BLaER1 treated with 17β-estradiol and CSF1 and Interleukin-3, amounts not matched to agents 10 nM and 100 nM (cell line): ENCODE measurements around the gene PGAP3.

Source experiments
- H3K27ac ChIP-seq, 11 experiments: shearing (Covaris generic); formaldehyde crosslinking; 2 replicates each; pipeline ENCODE4 v1.8.1; 2022
- H3K27me3 ChIP-seq, 11 experiments: shearing (Covaris generic); formaldehyde crosslinking; 2 replicates each; pipeline ENCODE4 v1.8.1; 2022
- H3K36me3 ChIP-seq, 11 experiments: shearing (Covaris generic); formaldehyde crosslinking; 2 replicates each; pipeline ENCODE4 v1.8.1; 2022
- H3K4me1 ChIP-seq, 10 experiments: shearing (Covaris generic); formaldehyde crosslinking; 2 replicates each; pipeline ENCODE4 v1.8.1; 2022
- H3K4me2 ChIP-seq, 11 experiments: shearing (Covaris generic); formaldehyde crosslinking; 2 replicates each; pipeline ENCODE4 v1.8.1; 2022
- H3K4me3 ChIP-seq, 10 experiments: shearing (Covaris generic); formaldehyde crosslinking; 2 replicates each; pipeline ENCODE4 v1.8.1; 2022
- H3K9ac ChIP-seq, 11 experiments: shearing (Covaris generic); formaldehyde crosslinking; 2 replicates each; pipeline ENCODE4 v1.8.1; 2022
- H3K9me3 ChIP-seq, 11 experiments: shearing (Covaris generic); formaldehyde crosslinking; replicated peaks in 1 of 11; 2 replicates each; pipeline ENCODE4 v1.8.1; 2022
- H4K20me1 ChIP-seq, 11 experiments: shearing (Covaris generic); formaldehyde crosslinking; 2 replicates each; pipeline ENCODE4 v1.8.1; 2022
- Cebpa-rat ChIP-seq, 11 experiments: shearing (Covaris generic); IDR thresholded peaks; 2 replicates each; pipeline ENCODE4 v1.8.1; 2022

The PGAP3 gene

DNA sequence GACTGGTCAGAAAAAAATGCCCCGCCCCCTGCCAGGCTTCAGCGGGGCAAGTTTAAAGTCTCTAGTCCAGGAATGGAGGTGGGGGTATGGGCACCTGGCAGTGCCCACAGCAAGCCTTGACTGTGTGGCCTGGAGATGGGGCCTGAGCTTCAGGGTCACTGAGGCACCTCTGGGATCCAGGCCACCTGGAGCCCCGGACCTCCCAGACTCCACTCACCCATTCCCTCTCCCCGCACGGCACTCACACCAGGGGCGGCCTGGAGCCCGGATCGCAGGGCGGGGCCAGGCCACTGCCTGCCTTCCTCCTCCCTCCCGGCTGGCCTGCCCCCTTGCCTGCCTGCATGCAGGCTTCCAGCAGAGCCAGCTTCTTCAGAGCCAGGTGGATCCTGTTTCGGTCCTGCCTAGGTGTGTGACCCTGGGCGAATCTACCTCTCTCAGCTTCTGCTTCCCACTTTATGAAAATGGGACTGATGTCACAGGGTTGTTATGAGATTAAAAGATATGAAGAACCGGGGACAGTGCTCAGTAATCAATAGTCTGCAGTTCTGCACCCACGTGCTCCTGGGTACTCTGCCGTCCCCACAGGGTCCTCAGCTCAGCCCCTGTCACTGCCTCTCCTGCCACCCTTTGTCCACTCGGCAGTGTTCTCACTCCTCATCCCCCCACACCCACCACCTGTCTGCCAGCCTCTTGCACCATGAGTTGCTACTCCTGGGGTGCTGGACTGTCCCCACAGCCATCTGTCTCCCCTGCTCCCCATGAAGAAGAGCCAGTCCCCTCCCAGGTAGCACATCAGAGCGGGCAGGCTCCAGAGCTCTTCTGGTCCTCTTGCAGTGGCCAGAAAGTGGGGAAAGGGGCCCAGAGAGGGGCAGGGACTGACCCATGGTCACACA is 23.9 kb downstream of the PGAP3 start:
- Histone ChIP-seq H3K4me3 (no peak overlapping the region), H3K27ac (no peak overlapping the region), H3K36me3 (peaks cover 21 to 43% (median 32%) of the 10 kb centered on the region in 11 experiments), H3K4me1 (peaks cover 46 to 95% (median 92%) of the 10 kb centered on the region in 10 experiments), H3K9ac (0 out of 22 replicates have a peak overlapping the region, but pooled peaks of 1 of the 11 experiments have one; percentile 3), H3K9me3 (no peaks in the 10 kb centered on the region), H4K20me1 (peaks cover 0 to 79% (median 28%) of the 10 kb centered on the region in 11 experiments; a peak in 17 of 22 replicates), H3K27me3 (peaks cover 30 to 40% (median 32%) of the 10 kb centered on the region in 11 experiments), H3K4me2 (peak overlapping the region in 9 of 11 experiments; percentile 39 to 81 (median 74); a peak in 12 of 22 replicates)
- TF ChIP-seq Cebpa-rat (IDR thresholded peaks at IDR 0.05) = no peak

DNA sequence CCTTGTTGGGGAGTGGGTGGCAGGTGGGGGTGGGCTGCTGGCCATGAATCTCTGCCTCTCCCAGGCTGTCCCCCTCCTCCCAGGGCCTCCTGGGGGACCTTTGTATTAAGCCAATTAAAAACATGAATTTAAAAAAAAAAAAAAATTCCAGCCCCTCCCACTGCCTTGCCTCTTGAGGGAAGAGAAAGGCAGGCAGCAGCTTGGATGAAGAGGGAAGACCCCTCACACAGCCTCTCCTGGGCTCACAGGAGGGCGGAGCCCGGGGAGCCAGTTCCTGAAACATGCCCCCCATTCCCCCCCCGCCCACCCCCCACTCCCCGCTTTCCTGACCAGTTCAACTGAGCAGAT is 24.5 kb downstream of the PGAP3 start:
- Histone ChIP-seq H4K20me1 (peaks cover 0 to 85% (median 32%) of the 10 kb centered on the region in 11 experiments; a peak in 18 of 22 replicates), H3K9ac (0 out of 22 replicates have a peak overlapping the region, but pooled peaks of 1 of the 11 experiments have one; percentile 25), H3K36me3 (peaks cover 21 to 48% (median 32%) of the 10 kb centered on the region in 11 experiments), H3K9me3 (no peaks in the 10 kb centered on the region), H3K27me3 (peaks cover 24 to 34% (median 26%) of the 10 kb centered on the region in 11 experiments), H3K4me3 (no peak overlapping the region), H3K4me2 (peak overlapping the region in 9 of 11 experiments; percentile 69 to 99 (median 94); a peak in 17 of 22 replicates), H3K27ac (no peak overlapping the region), H3K4me1 (peaks cover 46 to 95% (median 93%) of the 10 kb centered on the region in 10 experiments)
- TF ChIP-seq Cebpa-rat (IDR thresholded peaks at IDR 0.05) = no peak

DNA sequence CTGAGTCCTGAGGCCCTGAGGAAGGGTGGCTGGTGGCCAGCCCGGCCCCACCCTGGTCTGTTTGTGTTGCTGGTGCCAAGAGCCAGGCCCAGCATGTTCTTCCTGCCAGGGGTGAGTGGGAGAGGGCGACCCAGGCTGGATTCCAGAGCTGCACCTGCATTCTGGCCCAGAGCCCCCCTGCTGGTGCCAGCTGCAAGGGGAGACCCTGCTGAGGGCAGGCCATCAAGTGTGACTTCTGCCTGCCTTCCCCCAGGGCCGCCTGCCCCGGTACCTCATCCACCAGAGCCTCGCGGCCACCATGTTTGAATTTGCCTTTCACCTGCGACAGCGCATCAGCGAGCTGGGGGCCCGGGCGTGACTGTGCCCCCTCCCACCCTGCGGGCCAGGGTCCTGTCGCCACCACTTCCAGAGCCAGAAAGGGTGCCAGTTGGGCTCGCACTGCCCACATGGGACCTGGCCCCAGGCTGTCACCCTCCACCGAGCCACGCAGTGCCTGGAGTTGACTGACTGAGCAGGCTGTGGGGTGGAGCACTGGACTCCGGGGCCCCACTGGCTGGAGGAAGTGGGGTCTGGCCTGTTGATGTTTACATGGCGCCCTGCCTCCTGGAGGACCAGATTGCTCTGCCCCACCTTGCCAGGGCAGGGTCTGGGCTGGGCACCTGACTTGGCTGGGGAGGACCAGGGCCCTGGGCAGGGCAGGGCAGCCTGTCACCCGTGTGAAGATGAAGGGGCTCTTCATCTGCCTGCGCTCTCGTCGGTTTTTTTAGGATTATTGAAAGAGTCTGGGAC is 25.1 kb downstream of the PGAP3 start:
- Histone ChIP-seq H3K27me3 (peaks cover 18 to 28% (median 20%) of the 10 kb centered on the region in 11 experiments), H3K4me2 (peak overlapping the region; percentile 1 to 99 (median 93); a peak in 18 of 22 replicates), H3K9me3 (no peaks in the 10 kb centered on the region), H3K4me3 (no peak overlapping the region), H4K20me1 (peaks cover 0 to 91% (median 37%) of the 10 kb centered on the region in 11 experiments; a peak in 18 of 22 replicates), H3K27ac (no peak overlapping the region), H3K36me3 (peaks cover 21 to 53% (median 34%) of the 10 kb centered on the region in 11 experiments), H3K4me1 (peaks cover 50 to 97% (median 95%) of the 10 kb centered on the region in 10 experiments), H3K9ac (peak overlapping the region in 1 of 11 experiments; percentile 25; a peak in 1 of 22 replicates)
- TF ChIP-seq Cebpa-rat (IDR thresholded peaks at IDR 0.05) = no peak

DNA sequence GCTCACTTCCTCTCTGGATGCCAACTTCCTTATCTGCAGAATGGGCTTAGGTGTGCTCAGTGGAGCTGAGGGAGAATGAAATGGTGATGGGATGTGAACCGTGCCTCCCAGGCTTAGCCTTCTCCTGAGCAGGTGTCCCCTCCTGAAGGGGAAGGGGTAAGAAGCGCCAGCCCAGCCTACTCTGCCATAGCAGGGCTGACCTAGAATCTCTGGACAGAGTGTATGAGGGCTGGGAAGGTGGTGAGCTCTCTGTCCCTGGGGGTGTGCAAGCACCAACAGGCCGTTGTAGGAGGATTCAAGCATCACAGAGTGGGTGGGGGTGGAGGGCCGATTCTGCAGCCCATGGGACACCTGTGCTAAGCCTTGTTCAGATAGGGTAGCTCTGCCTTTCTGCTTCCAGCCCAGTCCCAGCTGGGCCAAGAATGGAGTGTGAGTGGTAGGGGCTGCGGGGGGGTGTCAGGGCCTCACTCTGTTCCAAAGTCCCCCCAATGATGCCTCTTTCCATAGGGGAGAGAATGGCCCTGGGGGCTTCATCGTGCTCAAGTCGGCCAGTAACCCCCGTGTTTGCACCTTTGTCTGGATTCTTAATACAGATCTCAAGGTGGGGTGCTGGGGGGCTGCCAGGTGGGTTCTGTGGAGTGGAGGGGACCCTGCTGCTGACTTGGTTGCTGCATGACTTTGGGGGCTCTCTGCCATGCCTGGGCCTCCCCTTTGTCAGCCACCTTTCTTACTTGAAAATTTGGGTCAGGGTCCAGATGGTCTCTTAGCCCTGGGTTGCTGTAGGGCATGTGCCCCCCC is 25.9 kb downstream of the PGAP3 start:
- Histone ChIP-seq H3K4me2 (peak overlapping the region; percentile 69 to 99 (median 93)), H4K20me1 (peaks cover 2 to 93% (median 45%) of the 10 kb centered on the region in 11 experiments; a peak in 19 of 22 replicates), H3K4me3 (no peak overlapping the region), H3K36me3 (peaks cover 21 to 61% (median 41%) of the 10 kb centered on the region in 11 experiments), H3K4me1 (peaks cover 49 to 96% (median 93%) of the 10 kb centered on the region in 10 experiments), H3K27me3 (peaks cover 10 to 20% (median 12%) of the 10 kb centered on the region in 11 experiments), H3K9me3 (no peaks in the 10 kb centered on the region), H3K9ac (peak overlapping the region in 1 of 11 experiments; percentile 2; a peak in 1 of 22 replicates), H3K27ac (no peak overlapping the region)
- no peak for TF ChIP-seq Cebpa-rat (IDR thresholded peaks at IDR 0.05)

DNA sequence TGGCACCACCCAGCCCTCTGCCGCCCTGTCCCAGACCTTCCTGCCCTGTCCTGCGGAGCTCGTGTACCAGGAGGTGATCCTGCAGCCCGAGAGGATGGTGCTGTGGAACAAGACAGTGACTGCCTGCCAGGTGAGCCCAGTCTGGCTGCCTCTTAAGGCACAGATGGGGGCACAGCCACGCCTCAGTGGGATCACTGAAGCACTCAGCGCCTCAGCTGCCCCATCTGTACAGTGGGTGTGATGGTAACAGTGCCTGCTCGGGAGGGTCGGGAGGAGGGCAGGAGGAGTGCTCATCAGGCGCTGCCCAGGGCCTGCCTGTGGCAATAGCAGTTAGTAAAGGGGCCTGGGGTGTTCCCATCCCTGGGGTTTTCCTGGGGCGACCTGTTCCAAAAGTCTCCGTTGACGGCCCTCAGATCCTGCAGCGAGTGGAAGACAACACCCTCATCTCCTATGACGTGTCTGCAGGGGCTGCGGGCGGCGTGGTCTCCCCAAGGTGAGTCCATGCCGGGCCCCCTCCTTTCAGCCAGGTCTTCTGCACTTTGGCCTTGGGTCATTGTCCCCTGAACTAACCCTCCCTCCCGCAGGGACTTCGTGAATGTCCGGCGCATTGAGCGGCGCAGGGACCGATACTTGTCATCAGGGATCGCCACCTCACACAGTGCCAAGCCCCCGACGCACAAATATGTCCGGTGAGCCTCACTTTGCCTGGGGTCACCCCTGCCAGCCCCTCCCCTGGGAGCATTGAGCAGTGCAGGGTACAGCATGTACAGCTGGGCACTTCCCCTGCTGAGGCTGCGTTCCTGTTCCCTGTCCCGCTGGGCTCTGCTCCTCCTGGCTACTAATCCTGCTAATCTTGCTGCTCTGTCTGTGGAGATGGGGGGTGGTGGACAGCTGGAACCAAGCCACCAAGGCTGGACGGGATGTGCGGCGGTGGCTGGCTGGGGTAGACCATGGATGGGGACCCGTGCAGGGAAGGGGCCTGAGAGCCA is 27.2 kb downstream of the PGAP3 start:
- no peaks in the 10 kb centered on the region for H3K9me3 ChIP-seq
- TF ChIP-seq Cebpa-rat (IDR thresholded peaks at IDR 0.05) = no peak
- H3K27ac ChIP-seq = peak overlapping the region; percentile 30 to 83 (median 74); a peak in 19 of 22 replicates
- peak overlapping the region; percentile 9 to 74 (median 65); a peak in 19 of 22 replicates for H3K9ac ChIP-seq
- peak overlapping the region in 6 of 10 experiments; percentile 24 to 57 (median 45); a peak in 9 of 20 replicates for H3K4me3 ChIP-seq
- peaks cover 49 to 85% (median 81%) of the 10 kb centered on the region in 10 experiments for H3K4me1 ChIP-seq
- H3K4me2 ChIP-seq = peak overlapping the region; percentile 69 to 99 (median 93)
- H3K36me3 ChIP-seq = peaks cover 21 to 72% (median 49%) of the 10 kb centered on the region in 11 experiments
- peaks cover 0 to 7% (median 0%) of the 10 kb centered on the region in 11 experiments; a peak in 5 of 22 replicates for H3K27me3 ChIP-seq
- H4K20me1 ChIP-seq = peaks cover 12 to 91% (median 56%) of the 10 kb centered on the region in 11 experiments; a peak in 19 of 22 replicates

DNA sequence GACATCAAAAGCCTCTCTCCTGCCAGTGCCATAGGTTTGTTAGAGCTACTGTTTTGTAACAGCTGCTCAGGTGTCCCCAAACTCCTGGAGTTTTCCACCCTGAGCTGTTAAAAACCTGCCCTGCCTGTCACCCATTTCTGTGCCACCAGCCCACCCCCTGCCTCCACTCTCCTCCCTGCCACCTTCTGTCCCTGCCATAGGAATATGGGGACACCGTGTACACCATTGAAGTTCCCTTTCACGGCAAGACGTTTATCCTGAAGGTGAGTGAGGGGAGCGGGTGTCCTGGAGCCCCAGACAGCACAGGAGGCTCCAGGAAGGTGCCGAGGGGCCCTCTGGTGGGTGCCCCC is 27.9 kb downstream of the PGAP3 start:
- no peak for TF ChIP-seq Cebpa-rat (IDR thresholded peaks at IDR 0.05)
- H3K9me3 ChIP-seq = no peaks in the 10 kb centered on the region
- H3K4me1 ChIP-seq = peaks cover 49 to 80% (median 74%) of the 10 kb centered on the region in 10 experiments
- H3K9ac ChIP-seq = peak overlapping the region; percentile 9 to 74 (median 65); a peak in 19 of 22 replicates
- H3K4me3 ChIP-seq = peak overlapping the region in 6 of 10 experiments; percentile 24 to 57 (median 45); a peak in 11 of 20 replicates
- peak overlapping the region; percentile 30 to 83 (median 74); a peak in 20 of 22 replicates for H3K27ac ChIP-seq
- H4K20me1 ChIP-seq = peaks cover 19 to 91% (median 62%) of the 10 kb centered on the region in 11 experiments; a peak in 19 of 22 replicates
- peak overlapping the region; percentile 69 to 99 (median 93) for H3K4me2 ChIP-seq
- peaks cover 21 to 77% (median 49%) of the 10 kb centered on the region in 11 experiments for H3K36me3 ChIP-seq
- peaks cover 0 to under 1% (median 0%) of the 10 kb centered on the region in 11 experiments; a peak in 1 of 22 replicates for H3K27me3 ChIP-seq
